Stimulated activated CD8-positive, alpha-beta memory T cell treated with anti-CD3 and anti-CD28 coated beads, Interleukin-7, amount 100 ng/mL, for 4 hours (primary cell): ENCODE results near the gene VWA2.

Experiments
- DNase-seq, 2 donors: peaks; one replicate each; pipeline ENCODE4 v3.0.0-alpha.2; 2020; ENCODE audit warnings: low read depth in 2 of 2

VWA2 gene

GRCh38 chr10:114246679-114247305 is 7.7 kb downstream of the VWA2 start:
- no peak for DNase-seq

- DNase-seq: no peak
Observed at GRCh38 chr10:114250236-114250635, 11.2 kb downstream of the VWA2 start.

GRCh38 chr10:114250716-114251115 is 11.7 kb downstream of the VWA2 start:
- no peak for DNase-seq

GRCh38 chr10:114252092-114252491 is 13.0 kb downstream of the VWA2 start:
- DNase-seq: no peak

GRCh38 chr10:114252883-114253282 is 13.8 kb downstream of the VWA2 start:
- no peak for DNase-seq

GRCh38 chr10:114255227-114255626 is 16.2 kb downstream of the VWA2 start:
- no peak for DNase-seq

GRCh38 chr10:114256008-114256765 is 17.1 kb downstream of the VWA2 start:
- no peak for DNase-seq

GRCh38 chr10:114256822-114257221 is 17.8 kb downstream of the VWA2 start:
- DNase-seq: no peak

- no peak for DNase-seq
Observed at GRCh38 chr10:114257498-114257897, 18.4 kb downstream of the VWA2 start.

- DNase-seq: no peak
Observed at GRCh38 chr10:114258274-114258840, 19.3 kb downstream of the VWA2 start.

GRCh38 chr10:114259824-114260223 is 20.8 kb downstream of the VWA2 start:
- DNase-seq: no peak

GRCh38 chr10:114260366-114260765 is 21.3 kb downstream of the VWA2 start:
- no peak for DNase-seq

GRCh38 chr10:114261076-114261475 is 22.0 kb downstream of the VWA2 start:
- DNase-seq: no peak

- no peak for DNase-seq
Observed at GRCh38 chr10:114262496-114262895, 23.4 kb downstream of the VWA2 start.

GRCh38 chr10:114265392-114266053 is 26.5 kb downstream of the VWA2 start:
- no peak for DNase-seq

GRCh38 chr10:114266521-114266920 is 27.5 kb downstream of the VWA2 start:
- DNase-seq: no peak

GRCh38 chr10:114271075-114271778 is 32.2 kb downstream of the VWA2 start:
- no peak for DNase-seq

- DNase-seq: no peak
Observed at GRCh38 chr10:114271779-114272167, 32.7 kb downstream of the VWA2 start.

GRCh38 chr10:114272696-114273095 is 33.6 kb downstream of the VWA2 start:
- DNase-seq: no peak

- no peak for DNase-seq
Observed at GRCh38 chr10:114273910-114274309, 34.9 kb downstream of the VWA2 start.

GRCh38 chr10:114274616-114275453 is 35.8 kb downstream of the VWA2 start:
- DNase-seq: no peak
